ENCODE results near the gene CHN1. TPM values are rescaled to one million over a fixed set of nuclear protein-coding genes. Genes with fewer than 3 reads are reported as not detected.

Gene CHN1
- total RNA-seq, 1 experiment from 2014 or later: 0.41 TPM

- no peak for TF ChIP-seq CTCF (IDR thresholded peaks at IDR 0.05; ENCODE audit: insufficient read depth in 1 of 2, low read depth in 1 of 2, low read length in 1 of 2, severe bottlenecking in 1 of 2, unreplicated experiment in 1 of 2)
- intact Hi-C loops (cut with micrococcal nuclease; ENCODE audit: unreplicated experiment): loop anchor here (10.0 kb wide), 1 partner anchor 106 kb away; no protein-coding TSS in a partner anchor
- DNase-seq: no peak
These were observed 226.8 kb downstream of the CHN1 start for GRCh38 chr2:174778085-174778981.

GRCh38 chr2:174777347-174778084 lies 227.7 kb downstream of the CHN1 start:
- no peak overlapping the region for H3K27ac Mint-ChIP-seq (ENCODE audit: unreplicated experiment)
- H3K27me3 ChIP-seq (replicated peaks; ENCODE audit: control insufficient read depth, insufficient read depth, low read length): no peaks in the 10 kb centered on the region
- H3K4me3 Mint-ChIP-seq (ENCODE audit: unreplicated experiment): no peak overlapping the region
- H3K4me1 ChIP-seq: no peaks in the 10 kb centered on the region
- CTCF ChIA-PET: no interaction called here
- no peaks in the 10 kb centered on the region for H3K9me3 Mint-ChIP-seq (ENCODE audit: unreplicated experiment)
- intact Hi-C loops (cut with micrococcal nuclease; ENCODE audit: unreplicated experiment): loop anchor here (10.0 kb wide), 1 partner anchor 107 kb away; no protein-coding TSS in a partner anchor
- H3K36me3 ChIP-seq (ENCODE audit: control insufficient read depth, insufficient read depth, low read length): no peaks in the 10 kb centered on the region
- H3K4me3 ChIP-seq (ENCODE audit: low read depth, low read length): no peak overlapping the region
- POLR2A ChIA-PET: no interaction called here
- no peak for TF ChIP-seq CTCF (IDR thresholded peaks at IDR 0.05; ENCODE audit: insufficient read depth in 1 of 2, low read depth in 1 of 2, low read length in 1 of 2, severe bottlenecking in 1 of 2, unreplicated experiment in 1 of 2)
- no peaks in the 10 kb centered on the region for H3K9me3 ChIP-seq
- DNase-seq: no peak
- no TSS peak for BruUV-seq (replicated peaks)
- H3K27me3 Mint-ChIP-seq (ENCODE audit: insufficient read depth, unreplicated experiment): peaks cover 4% of the 10 kb centered on the region
- no peaks in the 10 kb centered on the region for H3K4me1 Mint-ChIP-seq (ENCODE audit: low read depth, unreplicated experiment)
- no peaks in the 10 kb centered on the region for H3K36me3 Mint-ChIP-seq (ENCODE audit: insufficient read depth, unreplicated experiment)

More at GRCh38 chr2:174778085-174778981, 226.8 kb downstream of the CHN1 start:
- no peak overlapping the region for H3K4me3 Mint-ChIP-seq (ENCODE audit: unreplicated experiment)
- H3K4me1 ChIP-seq: no peaks in the 10 kb centered on the region
- no peaks in the 10 kb centered on the region for H3K9me3 ChIP-seq
- ChIA-PET CTCF (no interaction called here), POLR2A (no interaction called here)
- H3K27me3 ChIP-seq (replicated peaks; ENCODE audit: control insufficient read depth, insufficient read depth, low read length): no peaks in the 10 kb centered on the region
- H3K36me3 Mint-ChIP-seq (ENCODE audit: insufficient read depth, unreplicated experiment): no peaks in the 10 kb centered on the region
- no peaks in the 10 kb centered on the region for H3K4me1 Mint-ChIP-seq (ENCODE audit: low read depth, unreplicated experiment)
- H3K27ac Mint-ChIP-seq (ENCODE audit: unreplicated experiment): no peak overlapping the region
- no peak overlapping the region for H3K4me3 ChIP-seq (ENCODE audit: low read depth, low read length)
- no peaks in the 10 kb centered on the region for H3K36me3 ChIP-seq (ENCODE audit: control insufficient read depth, insufficient read depth, low read length)
- no TSS peak for BruUV-seq (replicated peaks)
- no peaks in the 10 kb centered on the region for H3K9me3 Mint-ChIP-seq (ENCODE audit: unreplicated experiment)
- H3K27me3 Mint-ChIP-seq (ENCODE audit: insufficient read depth, unreplicated experiment): peaks cover 4% of the 10 kb centered on the region

GRCh38 chr2:174776675-174777074 lies 228.5 kb downstream of the CHN1 start:
- POLR2A ChIA-PET: no interaction called here
- Mint-ChIP-seq H3K27me3 (ENCODE audit: insufficient read depth, unreplicated experiment) (peaks cover 4% of the 10 kb centered on the region), H3K27ac (ENCODE audit: unreplicated experiment) (no peak overlapping the region), H3K9me3 (ENCODE audit: unreplicated experiment) (no peaks in the 10 kb centered on the region), H3K36me3 (ENCODE audit: insufficient read depth, unreplicated experiment) (no peaks in the 10 kb centered on the region), H3K4me1 (ENCODE audit: low read depth, unreplicated experiment) (no peaks in the 10 kb centered on the region), H3K4me3 (ENCODE audit: unreplicated experiment) (no peak overlapping the region)
- no peak for TF ChIP-seq CTCF (IDR thresholded peaks at IDR 0.05; ENCODE audit: insufficient read depth in 1 of 2, low read depth in 1 of 2, low read length in 1 of 2, severe bottlenecking in 1 of 2, unreplicated experiment in 1 of 2)
- Histone ChIP-seq H3K9me3 (no peaks in the 10 kb centered on the region), H3K27me3 (replicated peaks; ENCODE audit: control insufficient read depth, insufficient read depth, low read length) (no peaks in the 10 kb centered on the region), H3K4me3 (ENCODE audit: low read depth, low read length) (no peak overlapping the region), H3K4me1 (peaks cover 1% of the 10 kb centered on the region; the same call in 1 of the 2 replicates), H3K36me3 (ENCODE audit: control insufficient read depth, insufficient read depth, low read length) (no peaks in the 10 kb centered on the region)
- no TSS peak for BruUV-seq (replicated peaks)
- DNase-seq: no peak
- intact Hi-C loops (cut with micrococcal nuclease; ENCODE audit: unreplicated experiment): loop anchor here (10.0 kb wide), 1 partner anchor 108 kb away; no protein-coding TSS in a partner anchor
- CTCF ChIA-PET: interaction anchor here (2.1 kb wide), 1 partner anchor 28 kb away, joined by 5 read pairs; no protein-coding TSS in a partner anchor
